Keratinocyte (primary cell): ENCODE results near the gene ARID5A. TPM values are rescaled to one million over a fixed set of nuclear protein-coding genes. Genes with fewer than 3 reads are reported as not detected.

ENCODE experiments used
- DNase-seq: peaks from one replicate; pipeline ENCODE4 v3.0.0-alpha.2; 2011; ENCODE audit warnings: low read depth, missing footprints, low spot score
- FAIRE-seq: peaks from 2 replicates; lab custom pipeline; 2011; peaks lifted over from hg19 to GRCh38; lab: Jason Lieb, UNC
- H2AFZ ChIP-seq: 2 replicates; pipeline ENCODE4 v1.6.0; 2012; ENCODE audit warnings: low read length, control low read depth, inconsistent platforms; ENCODE audit not compliant: control insufficient read depth
- H3K27ac ChIP-seq: 2 replicates; pipeline ENCODE4 v1.5.1; 2011; ENCODE audit warnings: low read length; ENCODE audit not compliant: control insufficient read depth, insufficient read depth
- H3K27me3 ChIP-seq: 3 replicates; pipeline ENCODE4 v1.6.0; 2011; ENCODE audit warnings: low read length; ENCODE audit not compliant: control insufficient read depth, insufficient read depth; ENCODE audit errors: extremely low read depth
- H3K36me3 ChIP-seq, 2 experiments: 2 replicates in 1 of 2; 3 replicates in 1 of 2; pipeline ENCODE4 v1.5.1; 2011; ENCODE audit warnings: low read length in 2 of 2, mild to moderate bottlenecking in 1 of 2; ENCODE audit not compliant: control insufficient read depth in 2 of 2, insufficient read depth in 2 of 2; ENCODE audit errors: extremely low read depth in 1 of 2
- H3K4me1 ChIP-seq: 3 replicates; pipeline ENCODE4 v1.5.1; 2011; ENCODE audit warnings: low read length; ENCODE audit not compliant: control insufficient read depth, insufficient read depth; ENCODE audit errors: extremely low read depth
- H3K4me2 ChIP-seq: 3 replicates; pipeline ENCODE4 v1.6.0; 2011; ENCODE audit warnings: low read depth, low read length; ENCODE audit not compliant: control insufficient read depth, insufficient read depth; ENCODE audit errors: extremely low read depth
- H3K4me3 ChIP-seq, 3 experiments: fragments of 200-600 bp in 1 of 3; sonication (generic) in 1 of 3; 2 replicates in 2 of 3; 3 replicates in 1 of 3; pipeline ENCODE4 v1.5.1; 2011 to 2016; ENCODE audit warnings: low read length in 3 of 3, mild to moderate bottlenecking in 3 of 3, control low read depth in 2 of 3, inconsistent platforms in 1 of 3, low read depth in 1 of 3, mixed read lengths in 1 of 3, mixed run types in 1 of 3, moderate library complexity in 1 of 3; ENCODE audit not compliant: control insufficient read depth in 2 of 3, insufficient read depth in 2 of 3; ENCODE audit errors: extremely low read depth in 1 of 3
- H3K79me2 ChIP-seq: 2 replicates; pipeline ENCODE4 v1.6.0; 2012; ENCODE audit warnings: low read length; ENCODE audit not compliant: control insufficient read depth, insufficient read depth
- H3K9ac ChIP-seq: 3 replicates; pipeline ENCODE4 v1.6.0; 2011; ENCODE audit warnings: low read length; ENCODE audit not compliant: control insufficient read depth, insufficient read depth; ENCODE audit errors: extremely low read depth
- H3K9me1 ChIP-seq: 3 replicates; pipeline ENCODE4 v1.6.0; 2011; ENCODE audit warnings: low read length; ENCODE audit not compliant: control insufficient read depth, insufficient read depth; ENCODE audit errors: extremely low read depth
- H3K9me3 ChIP-seq: 2 replicates; pipeline ENCODE4 v1.5.1; 2012; ENCODE audit warnings: low read depth, low read length; ENCODE audit not compliant: control insufficient read depth
- H4K20me1 ChIP-seq: 3 replicates; pipeline ENCODE4 v1.6.0; 2011; ENCODE audit warnings: low read length; ENCODE audit not compliant: control insufficient read depth, insufficient read depth; ENCODE audit errors: extremely low read depth
- CTCF ChIP-seq, 3 experiments: IDR thresholded peaks in 1 of 3; conservative IDR thresholded peaks in 1 of 3; optimal IDR thresholded peaks in 1 of 3; 2 replicates in 2 of 3; 3 replicates in 1 of 3; pipeline versions ENCODE3 to v1.5.1; 2011; ENCODE audit warnings: low read length in 3 of 3, mild to moderate bottlenecking in 3 of 3, moderate library complexity in 2 of 3, control low read depth in 1 of 3, inconsistent platforms in 1 of 3; ENCODE audit not compliant: insufficient read depth in 2 of 3; ENCODE audit errors: extremely low read depth in 1 of 3
- EZH2 ChIP-seq: IDR thresholded peaks from one replicate; pipeline ENCODE4 v1.6.1; 2012; ENCODE audit warnings: inconsistent platforms, mild to moderate bottlenecking, low read length, moderate library complexity
- dilution Hi-C: fragments of 300-500 bp; cut with MboI; formaldehyde crosslinking; loops from one replicate; pipeline ENCODE4 v1.7.0; 2020; ENCODE audit warnings: low sequenced_read_pairs; ENCODE audit not compliant: extremely low pct_ligation_motif_present
- polyA plus RNA-seq, 5 experiments: library from polyadenylated mRNA; depleted of rRNA in 3 of 5; stranded (reverse) in 3 of 5; stranded (forward) in 1 of 5; unstranded in 1 of 5; fragments of >200 nt; gene quantifications; 1 replicate in 1 of 5; 2 replicates in 3 of 5; 3 replicates in 1 of 5; pipeline versions ENCODE4 v1.2.1 to v1.2.3, GENCODE V29; 2011 to 2012; ENCODE audit warnings: missing spikeins in 2 of 5, low read depth in 1 of 5, low replicate concordance in 1 of 5

ARID5A gene
- polyA plus RNA-seq, 1 donor (not counting 4 experiments of a cell fraction or from before 2014, with no cell fraction given) = 1.6 TPM

GRCh38 chr2:96564563-96564962, 28.0 kb downstream of the ARID5A start:
- dilution Hi-C loops = no loop called here
- no peaks in the 10 kb centered on the region for H3K4me1 ChIP-seq
- H3K27ac ChIP-seq = no peak overlapping the region
- DNase-seq = no peak
- no peaks in the 10 kb centered on the region for H3K79me2 ChIP-seq
- H2AFZ ChIP-seq = no peak overlapping the region
- no peak for TF ChIP-seq CTCF (optimal IDR thresholded peaks at IDR 0.05 in 1 of 3, IDR thresholded peaks at IDR 0.05 in 1 of 3, conservative IDR thresholded peaks at IDR 0.05 in 1 of 3; ENCODE audit: extremely low read depth in 1 of 3, insufficient read depth in 2 of 3, low read length in 3 of 3)
- no peak for TF ChIP-seq EZH2
- no peaks in the 10 kb centered on the region for H3K36me3 ChIP-seq
- no peaks in the 10 kb centered on the region for H3K9me3 ChIP-seq
- H3K9ac ChIP-seq = no peak overlapping the region
- H3K9me1 ChIP-seq = no peaks in the 10 kb centered on the region
- H4K20me1 ChIP-seq = no peaks in the 10 kb centered on the region
- H3K27me3 ChIP-seq = no peaks in the 10 kb centered on the region
- no peak overlapping the region for H3K4me3 ChIP-seq
- H3K4me2 ChIP-seq = no peak overlapping the region
- FAIRE-seq = no peak

- no peak for TF ChIP-seq EZH2
- no peak for TF ChIP-seq CTCF (optimal IDR thresholded peaks at IDR 0.05 in 1 of 3, IDR thresholded peaks at IDR 0.05 in 1 of 3, conservative IDR thresholded peaks at IDR 0.05 in 1 of 3; ENCODE audit: extremely low read depth in 1 of 3, insufficient read depth in 2 of 3, low read length in 3 of 3)
- no peaks in the 10 kb centered on the region for H4K20me1 ChIP-seq
- H3K36me3 ChIP-seq = no peaks in the 10 kb centered on the region
- dilution Hi-C loops = no loop called here
- H3K27me3 ChIP-seq = no peaks in the 10 kb centered on the region
- H3K9ac ChIP-seq = no peak overlapping the region
- H3K4me1 ChIP-seq = no peaks in the 10 kb centered on the region
- no peak overlapping the region for H3K27ac ChIP-seq
- no peak overlapping the region for H2AFZ ChIP-seq
- no peak for FAIRE-seq
- no peak for DNase-seq
- no peak overlapping the region for H3K4me3 ChIP-seq
- no peaks in the 10 kb centered on the region for H3K9me3 ChIP-seq
- no peaks in the 10 kb centered on the region for H3K79me2 ChIP-seq
- no peaks in the 10 kb centered on the region for H3K9me1 ChIP-seq
- no peak overlapping the region for H3K4me2 ChIP-seq
These were observed 28.6 kb downstream of the ARID5A start for GRCh38 chr2:96565111-96565510.
